GM19328 (cell line): Measurements from ENCODE around the gene ACOT2.

Source experiments
- ATAC-seq: cut with Tn5 transposase; IDR thresholded peaks from one replicate; pipeline ENCODE4 v1.9.1; 2021; ENCODE audit warnings: mild to moderate bottlenecking, moderate library complexity; ENCODE audit not compliant: unreplicated experiment

The ACOT2 gene

DNA sequence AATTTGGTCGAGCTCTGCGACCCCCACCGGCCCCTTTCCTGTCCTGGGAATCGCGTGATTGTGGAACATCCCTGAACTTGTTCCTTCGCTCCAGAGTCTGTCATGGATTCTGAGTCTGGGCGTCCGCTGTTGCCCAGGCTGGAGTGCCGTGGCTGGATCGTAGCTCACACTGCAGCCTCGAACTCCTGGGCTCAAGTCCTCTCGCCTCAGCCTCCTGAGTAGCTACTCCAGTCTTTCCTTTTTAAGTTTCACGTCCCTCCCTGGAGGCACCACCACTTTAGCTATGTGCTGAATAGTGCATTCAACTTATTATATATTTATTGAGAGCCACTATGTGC is 44.0 kb downstream of the ACOT2 start:
- ATAC-seq = no peak

- no peak for ATAC-seq
Measured at GRCh38 chr14:73613419-73613963, 44.5 kb downstream of the ACOT2 start.

GRCh38 chr14:73616831-73617230 is 47.8 kb downstream of the ACOT2 start:
- no peak for ATAC-seq

DNA sequence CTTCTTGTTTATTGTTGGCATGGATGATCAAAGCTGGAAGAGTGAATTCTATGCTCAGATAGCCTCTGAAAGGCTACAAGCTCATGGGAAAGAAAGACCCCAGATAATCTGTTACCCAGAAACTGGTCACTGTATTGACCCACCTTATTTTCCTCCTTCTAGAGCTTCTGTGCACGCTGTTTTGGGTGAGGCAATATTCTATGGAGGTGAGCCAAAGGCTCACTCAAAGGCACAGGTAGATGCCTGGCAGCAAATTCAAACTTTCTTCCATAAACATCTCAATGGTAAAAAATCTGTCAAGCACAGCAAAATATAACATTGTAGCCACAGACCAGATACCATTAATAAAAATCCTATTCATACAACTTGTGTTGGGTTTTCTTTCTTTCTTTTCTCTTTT is 50.5 kb downstream of the ACOT2 start:
- ATAC-seq = no peak

DNA sequence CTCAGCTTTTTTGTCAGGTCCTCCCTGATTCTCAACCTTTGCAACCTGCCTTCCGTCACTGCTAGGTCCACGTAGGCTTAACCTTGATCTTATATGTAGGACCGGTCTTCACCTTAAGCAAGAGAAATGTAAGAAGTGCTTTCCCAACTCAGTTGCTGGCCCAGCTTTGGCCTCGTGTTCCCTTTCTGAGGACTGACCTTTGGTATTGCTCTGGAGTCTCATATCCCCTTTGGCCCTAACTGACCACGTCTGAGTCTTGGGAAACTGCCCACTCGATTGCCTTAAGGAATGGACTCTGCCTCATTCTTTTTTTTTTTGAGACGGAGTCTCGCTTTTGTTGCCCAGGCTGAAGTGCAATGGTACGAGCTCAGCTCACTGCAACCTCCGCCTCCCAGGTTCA is 51.3 kb downstream of the ACOT2 start:
- no peak for ATAC-seq

DNA sequence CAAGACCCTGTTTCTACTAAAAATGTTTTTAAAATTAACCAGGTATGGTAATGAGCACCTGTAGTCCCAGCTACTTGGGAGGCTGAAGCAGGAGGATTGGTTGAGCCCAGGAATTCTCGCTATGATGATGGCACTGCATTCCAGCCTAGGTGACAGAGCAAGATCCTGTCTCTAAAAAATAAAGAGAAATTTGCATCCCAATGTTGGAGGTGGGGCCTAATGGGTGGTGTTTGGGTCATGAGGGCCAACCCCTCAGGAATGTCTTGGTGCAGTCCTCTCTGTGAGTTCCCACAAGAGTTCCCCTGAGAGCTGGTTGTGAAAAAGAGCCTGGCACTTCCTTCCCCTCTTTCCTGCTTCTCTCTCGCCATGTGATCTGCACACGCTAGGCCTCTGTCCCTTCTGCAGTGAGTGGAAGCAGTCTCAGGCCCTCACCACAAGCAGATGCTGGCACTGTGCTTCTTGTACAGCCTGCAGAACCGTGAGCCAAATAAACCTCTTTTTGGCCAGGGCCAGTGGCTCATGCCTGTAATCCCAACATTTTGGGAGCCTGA is 54.6 kb downstream of the ACOT2 start:
- no peak for ATAC-seq
